Ramos (cell line): ENCODE measurements around the gene ELAVL4.
"Not testable (repeated sequence)": the region's sequence is repeated elsewhere in the genome, so short reads cannot be mapped to it uniquely, and the experiment has no call there.

Experiments
- in situ Hi-C: fragments of 300-500 bp; cut with MboI; formaldehyde crosslinking; loops from one replicate; pipeline ENCODE4 v1.14.3; 2022; ENCODE audit warnings: low sequenced_read_pairs; ENCODE audit not compliant: unreplicated experiment

The ELAVL4 gene

GRCh38 chr1:50112193-50112592 lies 3.5 kb downstream of the ELAVL4 start:
- in situ Hi-C loops: no loop called here

GRCh38 chr1:50123071-50123470 lies 14.4 kb downstream of the ELAVL4 start:
- in situ Hi-C loops: no loop called here

GRCh38 chr1:50126927-50127715 lies 18.4 kb downstream of the ELAVL4 start:
- in situ Hi-C loops: no loop called here

- in situ Hi-C loops: no loop called here
These were observed 20.5 kb downstream of the ELAVL4 start for GRCh38 chr1:50129201-50129600.

- in situ Hi-C loops: no loop called here
These were observed 23.7 kb downstream of the ELAVL4 start for GRCh38 chr1:50132347-50132894.

GRCh38 chr1:50135716-50136115 lies 27.0 kb downstream of the ELAVL4 start:
- in situ Hi-C loops: no loop called here

GRCh38 chr1:50139339-50140181 lies 30.8 kb downstream of the ELAVL4 start:
- in situ Hi-C loops: no loop called here

GRCh38 chr1:50140182-50140447 lies 31.4 kb downstream of the ELAVL4 start:
- in situ Hi-C loops: no loop called here

- in situ Hi-C loops: no loop called here
These were observed 38.6 kb downstream of the ELAVL4 start for GRCh38 chr1:50147191-50147850.

GRCh38 chr1:50148142-50148923 lies 39.6 kb downstream of the ELAVL4 start:
- in situ Hi-C loops: no loop called here

- in situ Hi-C loops: no loop called here
These were observed 43.5 kb downstream of the ELAVL4 start for GRCh38 chr1:50152236-50152635.

GRCh38 chr1:50155541-50155940 lies 46.8 kb downstream of the ELAVL4 start:
- in situ Hi-C loops: no loop called here

GRCh38 chr1:50156241-50157010 lies 47.7 kb downstream of the ELAVL4 start:
- in situ Hi-C loops: no loop called here

GRCh38 chr1:50157306-50157941 lies 48.7 kb downstream of the ELAVL4 start:
- in situ Hi-C loops: no loop called here

GRCh38 chr1:50158421-50158820 lies 49.7 kb downstream of the ELAVL4 start:
- in situ Hi-C loops: no loop called here

GRCh38 chr1:50163680-50164079 lies 55.0 kb downstream of the ELAVL4 start:
- in situ Hi-C loops: no loop called here

GRCh38 chr1:50166351-50166750 lies 57.6 kb downstream of the ELAVL4 start:
- in situ Hi-C loops: not testable (repeated sequence)

- in situ Hi-C loops: no loop called here
These were observed 63.6 kb downstream of the ELAVL4 start for GRCh38 chr1:50172299-50172698.

- in situ Hi-C loops: no loop called here
These were observed 65.4 kb downstream of the ELAVL4 start for GRCh38 chr1:50174101-50174500.
